T follicular helper cell (primary cell): ENCODE results near the gene EIF4G3.
"Not testable (repeated sequence)": the region's sequence is repeated elsewhere in the genome, so short reads cannot be mapped to it uniquely, and the experiment has no call there.

Source experiments
- DNase-seq: peaks from one replicate; pipeline ENCODE4 v3.0.0-alpha.2; 2020; ENCODE audit warnings: low read depth

Gene EIF4G3

DNA sequence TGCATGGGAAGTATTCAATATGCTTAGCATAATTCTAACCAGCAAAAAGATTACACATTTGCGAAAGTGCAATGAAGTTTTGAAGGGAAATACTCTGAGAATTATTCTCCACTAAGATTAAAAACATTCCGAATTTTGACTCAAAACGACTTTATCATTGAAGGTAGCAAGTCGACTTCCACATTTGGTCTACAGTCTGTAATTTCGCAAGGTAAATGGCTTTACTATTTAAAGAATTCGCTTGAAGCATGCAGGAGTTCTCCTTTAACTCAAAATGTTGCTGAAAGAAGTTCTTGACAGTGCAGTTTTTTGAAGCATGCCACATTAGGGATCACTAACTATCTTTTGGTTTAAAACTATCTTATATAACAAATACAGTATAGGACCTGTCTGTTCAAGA lies 228.6 kb downstream of the EIF4G3 start:
- no peak for DNase-seq

GRCh38 chr1:20947409-20947808 lies 229.3 kb downstream of the EIF4G3 start:
- no peak for DNase-seq

- DNase-seq, result no peak
Observed at GRCh38 chr1:20936621-20937020, 240.1 kb downstream of the EIF4G3 start.

GRCh38 chr1:20936216-20936615 lies 240.5 kb downstream of the EIF4G3 start:
- DNase-seq, result no peak

GRCh38 chr1:20935717-20936116 lies 241.0 kb downstream of the EIF4G3 start:
- no peak for DNase-seq

GRCh38 chr1:20932437-20932977 lies 244.2 kb downstream of the EIF4G3 start:
- DNase-seq, result no peak

DNA sequence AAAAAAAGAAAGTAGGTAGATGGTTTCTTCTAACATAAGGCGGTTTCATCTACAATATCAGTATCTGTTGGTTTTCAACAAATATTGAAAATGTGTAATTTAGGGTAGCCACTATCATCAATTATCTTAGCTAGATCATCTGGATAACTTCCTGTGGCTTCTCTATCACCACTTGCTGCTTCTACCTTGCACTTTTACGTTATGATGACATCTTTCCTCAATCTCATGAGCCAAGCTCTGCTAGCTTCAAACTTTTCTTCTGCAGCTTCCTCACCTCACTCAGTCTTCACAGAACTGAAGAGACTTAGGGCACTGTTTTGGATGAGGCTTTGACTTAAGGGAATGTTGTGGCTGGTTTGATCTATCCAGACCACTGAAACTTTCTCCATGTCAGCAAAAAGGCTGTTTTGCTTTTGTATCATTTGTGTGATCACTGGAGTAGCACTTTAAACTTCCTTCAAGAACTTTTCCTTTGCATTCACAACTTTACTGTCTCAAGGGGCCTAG lies 244.7 kb downstream of the EIF4G3 start:
- DNase-seq, result no peak

DNA sequence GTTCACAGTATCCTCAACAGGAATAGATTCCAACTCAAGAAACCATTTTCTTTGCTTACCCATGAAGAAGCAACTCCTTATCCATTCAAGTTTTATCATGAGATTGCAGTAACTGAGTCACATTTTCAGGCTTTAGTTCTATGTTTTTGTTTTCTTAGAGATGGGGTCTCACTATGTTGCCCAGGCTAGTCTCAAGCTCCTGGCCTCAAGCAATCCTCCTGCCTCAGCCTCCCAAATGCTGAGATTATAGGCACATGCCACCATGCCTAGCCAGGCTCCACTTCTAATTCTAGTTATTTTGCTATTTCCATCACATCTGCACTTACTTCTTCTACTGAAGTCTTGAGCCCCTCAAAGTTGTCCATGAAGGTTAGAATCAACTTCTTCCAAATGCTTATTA lies 246.3 kb downstream of the EIF4G3 start:
- no peak for DNase-seq

DNA sequence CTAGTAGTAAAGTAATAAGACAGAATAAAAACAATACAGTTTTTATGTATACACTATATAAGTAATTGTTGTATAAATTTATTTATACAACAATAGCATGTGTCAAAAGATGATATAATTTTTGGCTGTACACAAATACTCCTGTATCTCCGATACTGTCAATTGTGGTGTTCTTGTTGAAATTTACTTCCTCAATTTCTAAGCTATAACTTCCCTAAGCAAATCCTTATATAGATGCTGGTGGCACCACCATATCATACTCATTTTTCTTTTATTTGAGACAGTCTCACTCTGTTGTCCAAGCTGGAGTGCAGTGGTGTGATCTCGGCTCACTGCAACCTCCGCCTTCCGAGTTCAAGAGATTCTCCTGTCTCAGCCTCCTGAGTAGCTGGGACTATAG lies 248.6 kb downstream of the EIF4G3 start:
- DNase-seq, result no peak

GRCh38 chr1:20921285-20921684 lies 255.4 kb downstream of the EIF4G3 start:
- no peak for DNase-seq

DNA sequence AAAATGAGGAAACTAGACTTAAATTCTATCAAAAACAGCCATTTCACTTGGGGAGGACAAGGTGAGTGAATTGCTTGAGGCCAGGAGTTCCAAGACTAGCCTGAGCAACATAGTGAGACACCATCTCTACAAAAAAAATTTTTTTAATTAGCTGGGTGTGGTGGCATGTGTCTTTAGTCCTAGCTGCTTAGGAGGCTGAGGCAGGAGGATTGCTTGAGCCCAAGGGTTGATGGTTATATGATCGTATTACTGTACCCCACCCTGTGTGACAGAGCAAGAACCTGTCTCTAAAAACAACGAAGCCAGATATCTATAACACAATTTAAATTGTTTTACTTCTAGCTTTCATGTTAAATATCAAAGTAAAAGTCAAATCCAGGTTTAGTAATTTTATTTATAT lies 263.5 kb downstream of the EIF4G3 start:
- DNase-seq, result no peak

DNA sequence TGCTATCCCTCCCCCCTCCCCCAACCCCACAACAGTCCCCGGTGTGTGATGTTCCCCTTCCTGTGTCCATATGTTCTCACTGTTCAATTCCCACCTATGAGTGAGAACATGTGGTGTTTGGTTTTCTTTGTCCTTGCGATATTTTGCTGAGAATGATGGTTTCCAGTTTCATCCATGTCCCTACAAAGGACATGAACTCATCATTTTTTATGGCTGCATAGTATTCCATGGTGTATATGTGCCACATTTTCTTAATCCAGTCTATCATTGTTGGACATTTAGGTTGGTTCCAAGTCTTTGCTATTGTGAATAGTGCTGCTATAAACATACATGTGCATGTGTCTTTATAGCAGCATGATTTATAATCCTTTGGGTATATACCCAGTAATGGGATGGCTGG lies 269.2 kb downstream of the EIF4G3 start:
- DNase-seq, result not testable (repeated sequence)

DNA sequence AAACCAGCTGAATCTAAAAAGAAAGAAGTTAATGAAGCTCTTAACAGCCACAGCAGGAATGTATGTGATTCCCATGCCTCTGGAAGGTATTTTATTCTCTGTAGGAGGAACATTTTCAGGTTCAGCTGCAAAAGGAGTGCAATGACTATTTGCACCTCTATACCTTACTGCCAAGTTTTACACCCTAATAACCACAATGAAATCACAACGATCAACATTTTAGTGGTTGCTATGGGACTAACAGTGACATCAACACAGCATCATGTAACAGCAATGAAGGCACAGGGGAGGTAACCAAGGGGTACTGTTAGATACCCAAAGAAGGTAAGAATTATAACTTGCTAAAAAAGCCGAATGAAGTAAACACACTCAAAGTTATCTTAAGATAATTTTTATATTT lies 273.3 kb downstream of the EIF4G3 start:
- no peak for DNase-seq

- no peak for DNase-seq
Observed at GRCh38 chr1:20900056-20900455, 276.6 kb downstream of the EIF4G3 start.

- DNase-seq, result no peak
Observed at GRCh38 chr1:20899154-20899972, 277.3 kb downstream of the EIF4G3 start.

GRCh38 chr1:20896826-20897225 lies 279.9 kb downstream of the EIF4G3 start:
- DNase-seq, result no peak

DNA sequence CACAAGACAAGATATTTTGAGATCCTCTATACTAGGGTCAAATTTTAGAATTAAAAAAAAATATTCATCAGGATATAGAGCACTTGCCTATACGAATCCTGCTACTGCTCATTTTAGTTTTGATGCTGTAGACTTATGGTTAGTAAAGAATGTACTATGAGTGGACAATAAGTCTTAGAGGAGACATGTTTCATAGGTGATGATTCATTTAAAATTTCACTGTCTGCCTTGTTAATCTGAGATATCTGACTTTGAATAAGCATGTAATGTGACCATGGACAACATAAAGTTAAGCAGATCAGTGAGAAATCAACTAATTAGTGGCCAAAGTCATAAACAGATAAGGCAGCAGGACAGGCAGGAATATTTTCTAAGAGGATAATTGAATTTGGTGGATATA lies 282.8 kb downstream of the EIF4G3 start:
- DNase-seq, result no peak

GRCh38 chr1:20891091-20891490 lies 285.6 kb downstream of the EIF4G3 start:
- no peak for DNase-seq

GRCh38 chr1:20887246-20887645 lies 289.5 kb downstream of the EIF4G3 start:
- no peak for DNase-seq

DNA sequence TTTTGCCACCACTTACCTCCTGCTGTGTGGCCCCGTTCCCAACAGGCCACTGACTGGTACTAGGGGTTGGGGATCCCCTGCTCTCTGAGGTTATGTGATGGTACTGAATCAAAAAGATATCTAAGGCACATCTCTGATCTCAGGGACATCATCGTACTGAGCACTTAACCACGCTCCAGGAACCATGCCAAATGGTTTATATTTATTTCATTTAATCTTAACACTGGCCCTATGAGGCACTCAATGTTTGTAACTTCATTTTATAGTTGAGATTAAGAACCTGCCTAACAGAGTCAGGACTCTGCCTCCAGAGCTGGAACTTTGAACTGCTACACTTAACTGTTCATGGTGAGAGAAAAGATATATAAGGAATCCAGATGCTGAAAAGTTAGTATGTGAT lies 291.6 kb downstream of the EIF4G3 start:
- no peak for DNase-seq

DNA sequence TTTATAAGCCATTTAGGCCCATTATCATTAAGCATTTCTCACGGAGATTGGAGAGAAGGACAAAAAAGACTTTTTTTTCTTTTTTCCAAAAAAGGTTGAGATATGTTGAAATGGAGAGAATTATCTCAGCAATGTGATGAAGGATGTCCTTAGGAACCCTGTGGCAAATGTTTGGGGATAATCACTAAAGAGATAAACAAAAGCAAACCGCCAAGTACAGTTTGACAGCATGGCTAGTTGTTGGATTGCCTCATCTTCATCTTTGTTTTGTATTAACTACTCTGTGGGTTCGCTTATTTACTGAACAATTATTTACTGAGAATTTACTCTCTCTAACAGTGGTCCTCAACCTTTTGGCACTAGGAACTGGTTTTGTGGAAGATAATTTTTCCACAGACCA lies 292.2 kb downstream of the EIF4G3 start:
- no peak for DNase-seq

DNA sequence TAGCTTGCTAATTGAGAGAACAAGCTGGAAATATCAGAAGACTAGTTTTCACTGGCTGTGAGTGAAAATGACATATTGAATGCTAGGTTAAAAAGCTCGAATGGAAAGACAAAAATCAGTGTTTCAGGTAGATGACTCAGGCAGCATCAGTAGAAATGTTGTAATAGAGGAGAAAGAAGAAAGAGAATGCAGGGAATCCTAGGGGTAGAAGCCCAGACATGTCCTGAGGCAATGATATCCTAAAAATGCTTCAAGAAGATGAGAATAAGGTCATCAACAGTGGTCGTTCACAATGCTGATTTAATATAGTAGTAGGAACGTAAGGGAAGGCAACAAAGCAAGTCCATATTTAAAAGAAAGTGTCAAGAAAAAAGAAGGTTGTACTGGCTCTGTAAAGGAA lies 292.9 kb downstream of the EIF4G3 start:
- DNase-seq, result no peak

GRCh38 chr1:20882837-20883236 lies 293.9 kb downstream of the EIF4G3 start:
- no peak for DNase-seq

GRCh38 chr1:20878799-20879198 lies 297.9 kb downstream of the EIF4G3 start:
- DNase-seq, result no peak
